ENCODE data around the gene PAX4. TPM values are rescaled to one million over a fixed set of nuclear protein-coding genes. Genes with fewer than 3 reads are reported as not detected.

PAX4 gene
- total and polyA plus RNA-seq, 9 of the 15 experiments (the other 6 are each of a cell fraction or from before 2014, with no cell fraction given): not detected

DNA sequence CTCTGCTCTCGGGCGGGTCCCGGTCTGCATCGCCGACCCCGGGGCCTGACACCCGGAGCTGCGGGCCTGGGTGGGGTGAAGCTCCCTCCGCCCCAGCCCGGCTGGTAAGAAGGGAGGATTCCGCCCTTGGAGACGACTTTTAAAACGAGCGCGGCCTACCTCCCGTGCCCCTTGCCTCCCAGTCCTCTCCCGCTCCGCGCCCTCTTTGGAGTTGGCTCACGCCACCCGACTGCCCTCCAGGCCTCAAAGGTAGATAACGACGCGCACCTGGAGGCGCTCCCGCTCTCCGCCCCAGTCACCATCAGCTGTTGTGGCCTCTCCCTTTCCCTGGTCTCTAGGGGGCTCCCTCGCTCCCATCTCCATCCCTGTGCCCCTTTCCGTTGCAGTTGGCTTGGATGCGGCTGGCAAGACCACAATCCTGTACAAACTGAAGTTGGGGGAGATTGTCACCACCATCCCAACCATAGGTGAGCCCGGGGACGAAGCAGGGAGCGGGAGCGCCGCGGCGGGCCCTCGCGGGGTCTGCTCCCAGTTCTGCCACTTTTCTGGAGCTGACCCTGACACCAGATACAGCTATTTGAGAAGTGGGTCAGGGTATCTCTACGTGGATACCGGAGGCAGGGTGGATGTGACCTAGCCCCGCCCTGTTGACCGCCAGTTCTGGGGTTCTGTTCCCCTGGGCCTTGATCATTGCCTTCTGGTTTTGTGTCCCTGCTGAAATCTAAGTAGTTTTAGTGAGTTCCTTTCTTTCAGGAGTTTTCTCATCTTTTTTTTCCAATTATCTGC, 29.1 kb downstream of the PAX4 start (continued):
- TF ChIP-seq, protein P1, sequence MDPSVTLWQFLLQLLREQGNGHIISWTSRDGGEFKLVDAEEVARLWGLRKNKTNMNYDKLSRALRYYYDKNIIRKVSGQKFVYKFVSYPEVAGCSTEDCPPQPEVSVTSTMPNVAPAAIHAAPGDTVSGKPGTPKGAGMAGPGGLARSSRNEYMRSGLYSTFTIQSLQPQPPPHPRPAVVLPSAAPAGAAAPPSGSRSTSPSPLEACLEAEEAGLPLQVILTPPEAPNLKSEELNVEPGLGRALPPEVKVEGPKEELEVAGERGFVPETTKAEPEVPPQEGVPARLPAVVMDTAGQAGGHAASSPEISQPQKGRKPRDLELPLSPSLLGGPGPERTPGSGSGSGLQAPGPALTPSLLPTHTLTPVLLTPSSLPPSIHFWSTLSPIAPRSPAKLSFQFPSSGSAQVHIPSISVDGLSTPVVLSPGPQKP (CRISPR knock-in tag; IDR thresholded peaks at IDR 0.05): no peak
- no peak for TF ChIP-seq TAF15 (IDR thresholded peaks at IDR 0.05; ENCODE audit: low read depth, low read length)
- TF ChIP-seq SMAD4 (CRISPR knock-in tag; conservative IDR thresholded peaks at IDR 0.05): no peak; the same call in none of the 2 replicates
- no peak for TF ChIP-seq TEAD2 (tag; IDR thresholded peaks at IDR 0.05)
- no peak for TF ChIP-seq GTF2A2 (tag; IDR thresholded peaks at IDR 0.05)
- no peak for TF ChIP-seq HNRNPUL1 (IDR thresholded peaks at IDR 0.05; ENCODE audit: low read length)
- no peak for TF ChIP-seq FUS (optimal IDR thresholded peaks at IDR 0.05; ENCODE audit: low read depth, low read length)
- no peak for TF ChIP-seq HMGN3 (IDR thresholded peaks at IDR 0.05; ENCODE audit: borderline replicate concordance, extremely low read depth, insufficient read length, low read depth, low read length)
- TF ChIP-seq NR2C2 (CRISPR knock-in tag; IDR thresholded peaks at IDR 0.05): no peak
- TF ChIP-seq NR2C2 (tag; IDR thresholded peaks at IDR 0.05): no peak
- 0 out of 2 replicates have a peak, but pooled peaks have one; percentile 10 for TF ChIP-seq ZBTB49 (CRISPR knock-in tag; IDR thresholded peaks at IDR 0.05; ENCODE audit: borderline replicate concordance)
- TF ChIP-seq SRSF9 (IDR thresholded peaks at IDR 0.05; ENCODE audit: borderline replicate concordance, low read depth, low read length): no peak
- TF ChIP-seq EP300 (IDR thresholded peaks at IDR 0.05; ENCODE audit: low read length): no peak
- TF ChIP-seq SMARCE1 (IDR thresholded peaks at IDR 0.05): peak; percentile 62
- TF ChIP-seq, protein P2, sequence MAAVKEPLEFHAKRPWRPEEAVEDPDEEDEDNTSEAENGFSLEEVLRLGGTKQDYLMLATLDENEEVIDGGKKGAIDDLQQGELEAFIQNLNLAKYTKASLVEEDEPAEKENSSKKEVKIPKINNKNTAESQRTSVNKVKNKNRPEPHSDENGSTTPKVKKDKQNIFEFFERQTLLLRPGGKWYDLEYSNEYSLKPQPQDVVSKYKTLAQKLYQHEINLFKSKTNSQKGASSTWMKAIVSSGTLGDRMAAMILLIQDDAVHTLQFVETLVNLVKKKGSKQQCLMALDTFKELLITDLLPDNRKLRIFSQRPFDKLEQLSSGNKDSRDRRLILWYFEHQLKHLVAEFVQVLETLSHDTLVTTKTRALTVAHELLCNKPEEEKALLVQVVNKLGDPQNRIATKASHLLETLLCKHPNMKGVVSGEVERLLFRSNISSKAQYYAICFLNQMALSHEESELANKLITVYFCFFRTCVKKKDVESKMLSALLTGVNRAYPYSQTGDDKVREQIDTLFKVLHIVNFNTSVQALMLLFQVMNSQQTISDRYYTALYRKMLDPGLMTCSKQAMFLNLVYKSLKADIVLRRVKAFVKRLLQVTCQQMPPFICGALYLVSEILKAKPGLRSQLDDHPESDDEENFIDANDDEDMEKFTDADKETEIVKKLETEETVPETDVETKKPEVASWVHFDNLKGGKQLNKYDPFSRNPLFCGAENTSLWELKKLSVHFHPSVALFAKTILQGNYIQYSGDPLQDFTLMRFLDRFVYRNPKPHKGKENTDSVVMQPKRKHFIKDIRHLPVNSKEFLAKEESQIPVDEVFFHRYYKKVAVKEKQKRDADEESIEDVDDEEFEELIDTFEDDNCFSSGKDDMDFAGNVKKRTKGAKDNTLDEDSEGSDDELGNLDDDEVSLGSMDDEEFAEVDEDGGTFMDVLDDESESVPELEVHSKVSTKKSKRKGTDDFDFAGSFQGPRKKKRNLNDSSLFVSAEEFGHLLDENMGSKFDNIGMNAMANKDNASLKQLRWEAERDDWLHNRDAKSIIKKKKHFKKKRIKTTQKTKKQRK (IDR thresholded peaks at IDR 0.05; ENCODE audit: borderline replicate concordance, low read depth, low read length): no peak
- TF ChIP-seq CBX3 (IDR thresholded peaks at IDR 0.05; ENCODE audit: borderline replicate concordance in 1 of 2, low read length in 2 of 2): no peak
- no peak for TF ChIP-seq MLLT1 (IDR thresholded peaks at IDR 0.05)

Measured in K562 (cell line).